Transverse colon (tissue), 4 donors: ENCODE data around the gene PLBD2.

Experiments
- EP300 ChIP-seq: sonication (generic); formaldehyde crosslinking; IDR thresholded peaks from one replicate; pipeline ENCODE4 v1.6.1; 2017; ENCODE audit warnings: antibody characterized with exemption, low read depth
- POLR2AphosphoS5 ChIP-seq, 3 donors: sonication (generic); formaldehyde crosslinking; IDR thresholded peaks; one replicate each; pipeline ENCODE4 v1.6.1; 2016; ENCODE audit warnings: antibody characterized with exemption in 3 of 3
- TF ChIP-seq, protein P1 (sequence below), 5 experiments: fragments of 200-600 bp in 3 of 5; fragments of 450-650 bp in 2 of 5; sonication (generic) in 3 of 5; IDR thresholded peaks; 1 replicate in 2 of 5; 2 replicates in 3 of 5; pipeline ENCODE4 v1.5.1; 2016 to 2017; ENCODE audit warnings: antibody characterized with exemption in 5 of 5, inconsistent platforms in 3 of 5, mild to moderate bottlenecking in 2 of 5, moderate library complexity in 1 of 5

DNA sequence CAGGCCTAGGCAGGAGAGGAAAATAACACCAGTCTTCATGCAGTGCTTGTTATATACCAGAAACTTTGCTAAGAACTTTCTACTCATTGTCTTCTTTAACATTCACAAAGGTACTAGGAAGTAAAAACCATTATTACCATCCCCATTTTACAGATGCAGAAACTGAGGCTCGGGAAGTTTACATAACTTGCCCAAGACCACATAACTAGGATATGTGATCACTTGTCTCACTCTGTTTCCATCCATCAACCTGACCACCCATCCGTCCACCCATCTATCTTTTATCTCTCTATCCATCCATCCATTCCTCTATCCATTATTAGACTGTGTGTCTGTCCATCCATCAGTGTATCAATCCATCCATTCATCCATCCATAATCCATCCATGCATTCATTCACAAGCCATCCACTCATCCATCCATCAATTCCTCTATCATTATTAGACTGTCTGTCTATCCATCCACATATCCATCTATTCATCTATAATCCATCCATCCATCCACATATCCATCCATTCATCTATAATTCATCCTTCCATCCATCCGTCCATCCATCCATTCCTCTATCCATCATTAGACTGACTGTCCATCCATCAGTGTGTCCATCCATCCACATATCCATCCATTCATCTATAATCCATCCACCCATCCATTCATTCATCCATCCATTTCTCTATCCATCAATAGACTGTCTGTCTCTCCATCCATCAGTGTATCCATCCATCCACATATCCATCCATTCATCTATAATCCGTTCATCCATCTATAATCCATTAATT, 80.3 kb downstream of the PLBD2 start:
- TF ChIP-seq, protein P1, sequence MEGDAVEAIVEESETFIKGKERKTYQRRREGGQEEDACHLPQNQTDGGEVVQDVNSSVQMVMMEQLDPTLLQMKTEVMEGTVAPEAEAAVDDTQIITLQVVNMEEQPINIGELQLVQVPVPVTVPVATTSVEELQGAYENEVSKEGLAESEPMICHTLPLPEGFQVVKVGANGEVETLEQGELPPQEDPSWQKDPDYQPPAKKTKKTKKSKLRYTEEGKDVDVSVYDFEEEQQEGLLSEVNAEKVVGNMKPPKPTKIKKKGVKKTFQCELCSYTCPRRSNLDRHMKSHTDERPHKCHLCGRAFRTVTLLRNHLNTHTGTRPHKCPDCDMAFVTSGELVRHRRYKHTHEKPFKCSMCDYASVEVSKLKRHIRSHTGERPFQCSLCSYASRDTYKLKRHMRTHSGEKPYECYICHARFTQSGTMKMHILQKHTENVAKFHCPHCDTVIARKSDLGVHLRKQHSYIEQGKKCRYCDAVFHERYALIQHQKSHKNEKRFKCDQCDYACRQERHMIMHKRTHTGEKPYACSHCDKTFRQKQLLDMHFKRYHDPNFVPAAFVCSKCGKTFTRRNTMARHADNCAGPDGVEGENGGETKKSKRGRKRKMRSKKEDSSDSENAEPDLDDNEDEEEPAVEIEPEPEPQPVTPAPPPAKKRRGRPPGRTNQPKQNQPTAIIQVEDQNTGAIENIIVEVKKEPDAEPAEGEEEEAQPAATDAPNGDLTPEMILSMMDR (IDR thresholded peaks at IDR 0.05), result no peak
- TF ChIP-seq EP300 (no peak), POLR2AphosphoS5 (IDR thresholded peaks at IDR 0.05) (no peak)
